Adrenal gland (tissue), 12 donors: ENCODE results near the gene UCMA. TPM values are rescaled to one million over a fixed set of nuclear protein-coding genes. Genes with fewer than 3 reads are reported as not detected.
A peak's percentile ranks its signal among the peaks of the same experiment; 100 is the strongest.
"Not testable (repeated sequence)": the region's sequence is repeated elsewhere in the genome, so short reads cannot be mapped to it uniquely, and the experiment has no call there.

Experiments
- DNase-seq, 7 donors: peaks; one replicate each; pipeline ENCODE4 v3.0.0-alpha.2; 2019 to 2020
- H3K27ac ChIP-seq, 5 donors: fragments of 200-600 bp; sonication (generic) in 4 of 5; 1 replicate in 3 of 5; 2 replicates in 2 of 5; pipeline versions ENCODE4 v1.5.1 to v1.8.0; 2016 to 2020; ENCODE audit warnings: mild to moderate bottlenecking in 1 of 5
- H3K27me3 ChIP-seq: fragments of 200-600 bp; 2 replicates; pipeline ENCODE4 v1.8.0; 2021
- H3K36me3 ChIP-seq, 2 donors: fragments of 200-600 bp; replicated peaks in 1 of 2; 1 replicate in 1 of 2; 2 replicates in 1 of 2; pipeline versions ENCODE4 v1.5.1 to v1.8.0; 2018 to 2022
- H3K4me1 ChIP-seq, 2 donors: fragments of 200-600 bp; replicated peaks in 1 of 2; 1 replicate in 1 of 2; 2 replicates in 1 of 2; pipeline versions ENCODE4 v1.5.1 to v1.8.0; 2018 to 2021
- H3K4me3 ChIP-seq, 4 donors: fragments of 200-600 bp; sonication (generic) in 3 of 4; one replicate each; pipeline ENCODE4 v1.5.1; 2016 to 2018
- H3K9me3 ChIP-seq, 3 donors: fragments of 200-600 bp; sonication (generic) in 1 of 3; replicated peaks in 1 of 3; 1 replicate in 2 of 3; 2 replicates in 1 of 3; pipeline versions ENCODE4 v1.5.1 to v1.8.0; 2016 to 2021
- POLR2A ChIP-seq, 2 donors: fragments of 450-650 bp; IDR thresholded peaks; one replicate each; pipeline ENCODE4 v1.6.1; 2017; ENCODE audit warnings: antibody characterized with exemption in 2 of 2, mild to moderate bottlenecking in 2 of 2, moderate library complexity in 1 of 2
- WGBS, 4 donors: extraction: QIAGEN DNeasy Blood & Tissue Kit in 2 of 4; methylation state at CpG; one replicate each; pipeline versions ENCODE4 v1.1.5 to v1.1.7; 2013 to 2017; 5-methylcytosine and 5-hydroxymethylcytosine counted together
- intact Hi-C, 2 donors: fragments of 100-400 bp; cut with DNase I; formaldehyde crosslinking; loops; one replicate each; pipeline versions ENCODE4 v1.14.1 to v1.15.0; 2022 to 2023
- polyA plus RNA-seq, 3 donors: library from polyadenylated mRNA; stranded (reverse); fragments of 200-250 nt in 2 of 3; fragments of 350-450 nt in 1 of 3; fragmentation: Illumina TruSeq in 1 of 3; extraction: RNeasy Lipid Tissue Mini Kit (QIAGEN cat#74804) in 1 of 3; gene quantifications; one replicate each; pipeline ENCODE4 v1.2.3, GENCODE V29; 2013 to 2014
- total RNA-seq, 9 donors: library from RNA; depleted of rRNA in 4 of 9; stranded (reverse); fragments of >200 nt in 4 of 9; fragments of 120-200 nt in 1 of 9; fragmentation: NEBNext Ultra II Directional in 1 of 9; extraction: Animal tissue kit (Norgen Biotek cat#: 25700) in 1 of 9; gene quantifications; one replicate each; pipeline versions ENCODE4 v1.1.0 to v1.2.4, GENCODE V29; 2013 to 2023
- TF ChIP-seq, protein P1 (sequence below), 6 experiments: fragments of 450-650 bp in 4 of 6; fragments of 200-600 bp in 2 of 6; sonication (generic) in 1 of 6; IDR thresholded peaks; 1 replicate in 5 of 6; 2 replicates in 1 of 6; pipeline versions ENCODE4 v1.5.1 to v1.8.0; 2016 to 2021; ENCODE audit warnings: antibody characterized with exemption in 6 of 6, mild to moderate bottlenecking in 2 of 6, moderate library complexity in 1 of 6
- donor health status: healthy with polysubstance abuse.
- donor health status: Bipolar disorder and iron deficiency.
- donor health status: DM: yes; HTN: yes; CAD: no.
- donor health status: DM: no; HTN: no; CAD: no.
- donor health status: DM: no; HTN: no; CAD: no.
- donor health status: DM: yes; HTN: yes; CAD: no.

The UCMA gene
- total and polyA plus RNA-seq, 12 donors: not detected

GRCh38 chr10:13238271-13239077 lies 4.3 kb upstream of the UCMA start:
- Histone ChIP-seq H3K36me3 (no peaks in the 10 kb centered on the region), H3K9me3 (no peaks in the 10 kb centered on the region), H3K27ac (no peak overlapping the region), H3K4me3 (no peak overlapping the region), H3K27me3 (no peaks in the 10 kb centered on the region), H3K4me1 (no peaks in the 10 kb centered on the region)
- 82 to 88% (median 86%) methylated on average over 16 of the region's 16 CpGs for WGBS, 4 donors
- intact Hi-C loops: no loop called here
- no peak for DNase-seq
- TF ChIP-seq POLR2A (IDR thresholded peaks at IDR 0.05): no peak
- TF ChIP-seq, protein P1, sequence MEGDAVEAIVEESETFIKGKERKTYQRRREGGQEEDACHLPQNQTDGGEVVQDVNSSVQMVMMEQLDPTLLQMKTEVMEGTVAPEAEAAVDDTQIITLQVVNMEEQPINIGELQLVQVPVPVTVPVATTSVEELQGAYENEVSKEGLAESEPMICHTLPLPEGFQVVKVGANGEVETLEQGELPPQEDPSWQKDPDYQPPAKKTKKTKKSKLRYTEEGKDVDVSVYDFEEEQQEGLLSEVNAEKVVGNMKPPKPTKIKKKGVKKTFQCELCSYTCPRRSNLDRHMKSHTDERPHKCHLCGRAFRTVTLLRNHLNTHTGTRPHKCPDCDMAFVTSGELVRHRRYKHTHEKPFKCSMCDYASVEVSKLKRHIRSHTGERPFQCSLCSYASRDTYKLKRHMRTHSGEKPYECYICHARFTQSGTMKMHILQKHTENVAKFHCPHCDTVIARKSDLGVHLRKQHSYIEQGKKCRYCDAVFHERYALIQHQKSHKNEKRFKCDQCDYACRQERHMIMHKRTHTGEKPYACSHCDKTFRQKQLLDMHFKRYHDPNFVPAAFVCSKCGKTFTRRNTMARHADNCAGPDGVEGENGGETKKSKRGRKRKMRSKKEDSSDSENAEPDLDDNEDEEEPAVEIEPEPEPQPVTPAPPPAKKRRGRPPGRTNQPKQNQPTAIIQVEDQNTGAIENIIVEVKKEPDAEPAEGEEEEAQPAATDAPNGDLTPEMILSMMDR (IDR thresholded peaks at IDR 0.05): no peak

DNA sequence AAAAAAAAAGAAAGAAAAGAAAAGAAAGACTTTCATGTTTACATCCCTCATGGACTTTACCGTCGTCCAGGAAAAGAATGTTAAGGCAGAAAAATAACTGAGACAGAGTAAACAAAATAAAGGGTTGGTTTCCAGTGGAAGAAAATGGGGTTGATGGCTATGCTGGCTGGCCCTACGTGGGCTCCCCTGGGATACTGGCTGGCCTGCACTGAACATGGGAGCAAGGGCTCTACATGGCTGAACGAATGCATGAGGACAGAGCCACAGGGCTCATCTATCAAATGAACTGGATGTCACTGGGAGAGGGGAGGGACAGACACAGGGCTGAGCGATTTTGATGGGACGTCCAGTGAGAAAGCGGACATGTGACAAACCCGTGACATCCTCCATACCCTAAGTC lies 2.5 kb upstream of the UCMA start:
- Histone ChIP-seq H3K9me3 (no peaks in the 10 kb centered on the region), H3K4me3 (no peak overlapping the region), H3K36me3 (no peaks in the 10 kb centered on the region), H3K27ac (no peak overlapping the region), H3K27me3 (no peaks in the 10 kb centered on the region), H3K4me1 (no peaks in the 10 kb centered on the region)
- TF ChIP-seq, protein P1 (IDR thresholded peaks at IDR 0.05): no peak
- TF ChIP-seq POLR2A (IDR thresholded peaks at IDR 0.05): no peak
- no peak for DNase-seq
- intact Hi-C loops: no loop called here
- WGBS, 4 donors: 73 to 90% (median 82%) methylated on average over 8 of the region's 8 CpGs

- intact Hi-C loops, H3K27me3 ChIP-seq, H3K36me3 ChIP-seq, H3K9me3 ChIP-seq, H3K4me3 ChIP-seq, H3K27ac ChIP-seq, H3K4me1 ChIP-seq, DNase-seq: not testable (repeated sequence)
- WGBS, 4 donors: 77 to 86% (median 84%) methylated on average over 11 to 13 of the region's 13 CpGs
Observed at GRCh38 chr10:13234736-13235135, 562 bp upstream of the UCMA start.

GRCh38 chr10:13233358-13233757 lies 816 bp downstream of the UCMA start:
- peak in 1 of 7 donors; percentile 7 for DNase-seq
- H3K9me3 ChIP-seq: no peaks in the 10 kb centered on the region
- 37 to 62% (median 51%) methylated on average over 2 to 14 of the region's 14 CpGs for WGBS, 4 donors
- H3K4me3 ChIP-seq: no peak overlapping the region
- H3K4me1 ChIP-seq: no peaks in the 10 kb centered on the region
- H3K36me3 ChIP-seq: no peaks in the 10 kb centered on the region
- no peaks in the 10 kb centered on the region for H3K27me3 ChIP-seq
- H3K27ac ChIP-seq: no peak overlapping the region
- intact Hi-C loops: no loop called here
- TF ChIP-seq POLR2A (IDR thresholded peaks at IDR 0.05): no peak
- TF ChIP-seq, protein P1 (IDR thresholded peaks at IDR 0.05): no peak

DNA sequence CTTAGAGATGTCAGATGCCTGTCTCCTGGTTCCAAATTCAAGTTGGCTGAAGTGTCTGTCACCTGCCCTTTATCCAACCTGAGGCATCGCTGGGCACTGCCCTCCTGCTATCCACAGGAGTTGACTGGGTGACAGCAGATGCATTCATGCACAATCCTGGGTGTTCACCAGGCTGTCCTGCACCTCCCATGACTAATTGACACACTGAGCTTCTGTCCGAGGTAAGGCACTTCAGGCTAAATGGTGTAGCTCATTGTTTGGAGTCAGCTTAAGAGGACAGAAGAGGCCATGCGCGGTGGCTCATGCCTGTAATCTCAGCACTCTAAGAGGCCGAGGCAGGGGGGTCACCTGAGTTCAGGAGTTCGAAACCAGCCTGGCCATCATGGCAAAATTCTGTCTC lies 2.4 kb downstream of the UCMA start:
- 83 to 87% (median 84%) methylated on average over 6 of the region's 6 CpGs for WGBS, 4 donors
- peak in 1 of 7 donors; percentile 13 for DNase-seq

More for the DNA sequence above, 2.4 kb downstream of the UCMA start:
- no peaks in the 10 kb centered on the region for H3K36me3 ChIP-seq
- H3K4me3 ChIP-seq: no peak overlapping the region
- intact Hi-C loops: no loop called here
- no peaks in the 10 kb centered on the region for H3K4me1 ChIP-seq
- no peak for TF ChIP-seq POLR2A (IDR thresholded peaks at IDR 0.05)
- TF ChIP-seq, protein P1 (IDR thresholded peaks at IDR 0.05): no peak
- no peak overlapping the region for H3K27ac ChIP-seq
- H3K27me3 ChIP-seq: no peaks in the 10 kb centered on the region
- no peaks in the 10 kb centered on the region for H3K9me3 ChIP-seq
